Endothelial cell of umbilical vein (primary cell): ENCODE measurements around the gene LRIG1. TPM values are rescaled to one million over a fixed set of nuclear protein-coding genes. Genes with fewer than 3 reads are reported as not detected.

Source experiments
- BruUV-seq: library from RNA; stranded (reverse); fragments of 400-500 nt; replicated peaks from 2 replicates; lab custom pipeline; 2021; lab: Mats Ljungman, UMichigan
- CTCF ChIA-PET: fragments of 300-600, 350-600 bp; sonication (Branson Sonifier 250); formaldehyde crosslinking; loops from one replicate; lab custom pipeline; 2021; ENCODE audit warnings: antibody characterized with exemption, inconsistent platforms; lab: Charles Lee
- POLR2A ChIA-PET: fragments of 300-600, 350-600 bp; sonication (Branson Sonifier 250); formaldehyde crosslinking; loops from one replicate; lab custom pipeline; 2021; ENCODE audit warnings: antibody characterized with exemption, inconsistent platforms; lab: Charles Lee
- DNase-seq: peaks from one replicate; pipeline ENCODE4 v3.0.0-alpha.2; 2011; ENCODE audit warnings: low read depth, low spot score
- FAIRE-seq: peaks from 2 replicates; lab custom pipeline; 2011; peaks lifted over from hg19 to GRCh38; lab: Jason Lieb, UNC
- H2AFZ ChIP-seq: 2 replicates; pipeline ENCODE4 v1.6.0; 2012; ENCODE audit warnings: low read depth, low read length, control low read depth, inconsistent platforms
- H3K27ac ChIP-seq: 2 replicates; pipeline ENCODE4 v1.5.1; 2011; ENCODE audit warnings: low read depth, mild to moderate bottlenecking, control low read depth, low read length, moderate library complexity; ENCODE audit not compliant: insufficient read depth
- H3K27me3 ChIP-seq, 2 experiments: 2 replicates each; pipeline versions ENCODE4 v1.6.0 to v1.6.1; 2011; ENCODE audit warnings: low read length in 2 of 2, mixed read lengths in 1 of 2; ENCODE audit not compliant: control insufficient read depth in 2 of 2, insufficient read depth in 2 of 2
- H3K36me3 ChIP-seq, 2 experiments: 2 replicates in 1 of 2; 3 replicates in 1 of 2; pipeline ENCODE4 v1.5.1; 2011; ENCODE audit warnings: low read length in 2 of 2, mild to moderate bottlenecking in 1 of 2, moderate library complexity in 1 of 2; ENCODE audit not compliant: control insufficient read depth in 2 of 2, insufficient read depth in 2 of 2; ENCODE audit errors: extremely low read depth in 1 of 2
- H3K4me1 ChIP-seq: 3 replicates; pipeline ENCODE4 v1.5.1; 2011; ENCODE audit warnings: mild to moderate bottlenecking, low read length; ENCODE audit not compliant: control insufficient read depth, insufficient read depth; ENCODE audit errors: extremely low read depth
- H3K4me2 ChIP-seq: 2 replicates; pipeline ENCODE4 v1.6.1; 2011; ENCODE audit warnings: low read length, control low read depth, mixed read lengths; ENCODE audit not compliant: insufficient read depth
- H3K4me3 ChIP-seq, 3 experiments: fragments of 200-600 bp in 1 of 3; sonication (generic), shearing (Covaris generic) in 1 of 3; replicated peaks in 1 of 3; 2 replicates each; pipeline ENCODE4 v1.5.1; 2011 to 2016; ENCODE audit warnings: control low read depth in 3 of 3, low read length in 3 of 3, mild to moderate bottlenecking in 2 of 3, inconsistent platforms in 1 of 3, low read depth in 1 of 3, moderate library complexity in 1 of 3; ENCODE audit not compliant: insufficient read depth in 1 of 3
- H3K79me2 ChIP-seq: 2 replicates; pipeline ENCODE4 v1.6.0; 2012; ENCODE audit warnings: low read length, inconsistent platforms; ENCODE audit not compliant: control insufficient read depth, insufficient read depth
- H3K9ac ChIP-seq: replicated peaks from 2 replicates; pipeline ENCODE3; 2011; ENCODE audit warnings: low read length, control low read depth; ENCODE audit not compliant: insufficient read depth; ENCODE audit errors: extremely low read depth
- H3K9me1 ChIP-seq: replicated peaks from 3 replicates; pipeline ENCODE4 v1.6.0; 2011; ENCODE audit warnings: mild to moderate bottlenecking, low read length; ENCODE audit not compliant: control insufficient read depth, insufficient read depth; ENCODE audit errors: extremely low read depth
- H3K9me3 ChIP-seq: replicated peaks from 2 replicates; pipeline ENCODE4 v1.5.1; 2012; ENCODE audit warnings: low read length, inconsistent platforms; ENCODE audit not compliant: control insufficient read depth, insufficient read depth
- H4K20me1 ChIP-seq: replicated peaks from 2 replicates; pipeline ENCODE3; 2011; ENCODE audit warnings: mild to moderate bottlenecking, low read length; ENCODE audit not compliant: control insufficient read depth, insufficient read depth; ENCODE audit errors: extremely low read depth
- EZH2 ChIP-seq: IDR thresholded peaks from 2 replicates; pipeline ENCODE4 v1.6.1; 2012; ENCODE audit warnings: borderline replicate concordance, low read depth, mild to moderate bottlenecking, moderate library complexity, low read length, inconsistent platforms; ENCODE audit not compliant: severe bottlenecking
- FOS ChIP-seq: IDR thresholded peaks from 2 replicates; pipeline ENCODE4 v1.6.1; 2011; ENCODE audit warnings: mild to moderate bottlenecking, low read length, moderate library complexity, borderline replicate concordance; ENCODE audit not compliant: insufficient read depth
- GATA2 ChIP-seq: IDR thresholded peaks from 2 replicates; pipeline ENCODE4 v1.7.0; 2011; ENCODE audit warnings: low read depth, mild to moderate bottlenecking, moderate library complexity, mixed read lengths, low read length; ENCODE audit not compliant: insufficient read length, insufficient read depth
- JUN ChIP-seq: IDR thresholded peaks from 2 replicates; pipeline ENCODE4 v1.6.1; 2011; ENCODE audit warnings: borderline replicate concordance, low read depth; ENCODE audit not compliant: insufficient read length, insufficient read depth
- MYC ChIP-seq: IDR thresholded peaks from one replicate; pipeline ENCODE4 v1.6.1; 2011; ENCODE audit warnings: mild to moderate bottlenecking, low read depth, low read length
- POLR2A ChIP-seq: IDR thresholded peaks from 2 replicates; pipeline ENCODE4 v1.6.1; 2012; ENCODE audit warnings: low read depth, mild to moderate bottlenecking, control low read depth, low read length
- POLR2AphosphoS5 ChIP-seq: IDR thresholded peaks from 2 replicates; pipeline ENCODE4 v1.6.1; 2012; ENCODE audit warnings: low read depth, mild to moderate bottlenecking, control low read depth, low read length, moderate library complexity; ENCODE audit not compliant: insufficient read depth
- dilution Hi-C: fragments of 300-500 bp; cut with MboI; formaldehyde crosslinking; loops from one replicate; pipeline ENCODE4 v1.15.0; 2019; ENCODE audit warnings: low sequenced_read_pairs; ENCODE audit not compliant: extremely low pct_ligation_motif_present
- intact Hi-C: fragments of 100-400 bp; cut with micrococcal nuclease; formaldehyde crosslinking; loops from one replicate; pipeline ENCODE4 v1.10.0; 2022
- polyA plus RNA-seq, 4 experiments: library from polyadenylated mRNA; depleted of rRNA in 3 of 4; stranded (reverse) in 3 of 4; unstranded in 1 of 4; fragments of >200 nt; gene quantifications; 2 replicates each; pipeline versions ENCODE4 v1.2.1 to v1.2.3, GENCODE V29; 2011 to 2012; ENCODE audit warnings: missing spikeins in 1 of 4
- total RNA-seq: library from RNA; stranded (reverse); gene quantifications from 2 replicates; pipeline ENCODE4 v1.2.3, GENCODE V29; 2021
- TF ChIP-seq, protein P1 (sequence below), 2 donors: IDR thresholded peaks; 1 replicate in 1 of 2; 2 replicates in 1 of 2; pipeline ENCODE4 v1.5.1; 2011; ENCODE audit warnings: low read length in 2 of 2, mild to moderate bottlenecking in 2 of 2, moderate library complexity in 2 of 2, control low read depth in 1 of 2, inconsistent platforms in 1 of 2, low read depth in 1 of 2; ENCODE audit not compliant: insufficient read depth in 1 of 2; ENCODE audit errors: extremely low read depth in 1 of 2
- TF ChIP-seq, protein P2 (sequence below): IDR thresholded peaks from 2 replicates; pipeline ENCODE4 v1.6.1; 2011; ENCODE audit not compliant: insufficient read depth, insufficient read length

The LRIG1 gene
- total and polyA plus RNA-seq, 2 donors (not counting 3 experiments of a cell fraction or from before 2014, with no cell fraction given) = 50.3 to 52.2 TPM

DNA sequence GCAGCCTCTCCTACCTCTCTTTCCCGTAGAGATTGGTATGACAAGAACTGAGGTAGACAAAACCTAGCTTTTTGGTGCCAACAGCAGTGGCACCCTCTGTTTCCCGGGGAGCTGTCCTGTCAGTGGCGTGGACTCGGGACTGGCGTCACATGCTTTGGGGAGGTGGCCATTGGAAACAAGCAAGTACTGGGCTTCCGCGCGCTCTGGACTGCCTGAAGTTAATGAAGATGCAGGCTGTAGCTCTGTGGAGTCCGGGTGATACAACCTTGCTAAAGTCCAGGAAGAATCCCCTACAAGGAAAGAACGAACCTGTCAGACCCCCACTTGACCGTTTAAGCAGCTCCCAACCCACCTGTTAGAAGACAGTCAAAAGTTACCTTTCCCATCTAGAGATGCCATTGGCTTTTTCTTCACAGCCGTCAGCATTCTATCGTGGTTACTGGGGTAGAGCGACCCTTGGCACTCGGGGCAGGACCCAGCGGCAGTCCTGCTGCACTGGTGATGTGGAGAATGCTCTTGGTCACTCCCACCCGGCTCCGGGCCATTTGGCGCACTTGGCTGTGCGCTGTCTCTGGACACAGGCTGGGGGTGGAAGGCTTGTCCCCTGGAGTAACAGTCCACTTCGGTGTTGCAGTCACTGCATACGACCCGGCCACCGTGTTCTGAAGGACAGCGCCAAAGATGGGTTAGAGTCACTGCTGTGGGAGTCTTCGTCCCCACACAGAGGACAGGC, 120.5 kb downstream of the LRIG1 start:
- DNase-seq = no peak
- Histone ChIP-seq H4K20me1 (no peaks in the 10 kb centered on the region), H3K79me2 (no peaks in the 10 kb centered on the region), H2AFZ (no peak overlapping the region), H3K27me3 (no peaks in the 10 kb centered on the region), H3K36me3 (peaks cover 14 to 48% of the 10 kb centered on the region in 2 experiments), H3K9ac (no peak overlapping the region), H3K27ac (no peak overlapping the region), H3K9me3 (no peaks in the 10 kb centered on the region), H3K9me1 (no peaks in the 10 kb centered on the region), H3K4me1 (peaks cover 10% of the 10 kb centered on the region), H3K4me3 (no peak overlapping the region), H3K4me2 (no peak overlapping the region)
- intact Hi-C loops = no loop called here
- CTCF ChIA-PET = no interaction called here
- POLR2A ChIA-PET = no interaction called here
- BruUV-seq = no TSS peak
- FAIRE-seq = no peak
- TF ChIP-seq FOS = no peak
- TF ChIP-seq EZH2 = no peak
- no peak for TF ChIP-seq JUN
- TF ChIP-seq MYC = no peak
- TF ChIP-seq POLR2AphosphoS5 = no peak
- TF ChIP-seq, protein P1, sequence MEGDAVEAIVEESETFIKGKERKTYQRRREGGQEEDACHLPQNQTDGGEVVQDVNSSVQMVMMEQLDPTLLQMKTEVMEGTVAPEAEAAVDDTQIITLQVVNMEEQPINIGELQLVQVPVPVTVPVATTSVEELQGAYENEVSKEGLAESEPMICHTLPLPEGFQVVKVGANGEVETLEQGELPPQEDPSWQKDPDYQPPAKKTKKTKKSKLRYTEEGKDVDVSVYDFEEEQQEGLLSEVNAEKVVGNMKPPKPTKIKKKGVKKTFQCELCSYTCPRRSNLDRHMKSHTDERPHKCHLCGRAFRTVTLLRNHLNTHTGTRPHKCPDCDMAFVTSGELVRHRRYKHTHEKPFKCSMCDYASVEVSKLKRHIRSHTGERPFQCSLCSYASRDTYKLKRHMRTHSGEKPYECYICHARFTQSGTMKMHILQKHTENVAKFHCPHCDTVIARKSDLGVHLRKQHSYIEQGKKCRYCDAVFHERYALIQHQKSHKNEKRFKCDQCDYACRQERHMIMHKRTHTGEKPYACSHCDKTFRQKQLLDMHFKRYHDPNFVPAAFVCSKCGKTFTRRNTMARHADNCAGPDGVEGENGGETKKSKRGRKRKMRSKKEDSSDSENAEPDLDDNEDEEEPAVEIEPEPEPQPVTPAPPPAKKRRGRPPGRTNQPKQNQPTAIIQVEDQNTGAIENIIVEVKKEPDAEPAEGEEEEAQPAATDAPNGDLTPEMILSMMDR (IDR thresholded peaks at IDR 0.05; ENCODE audit: extremely low read depth in 1 of 2, insufficient read depth in 1 of 2, low read depth in 1 of 2, low read length in 2 of 2) = no peak
- no peak for TF ChIP-seq POLR2A
- TF ChIP-seq, protein P2, sequence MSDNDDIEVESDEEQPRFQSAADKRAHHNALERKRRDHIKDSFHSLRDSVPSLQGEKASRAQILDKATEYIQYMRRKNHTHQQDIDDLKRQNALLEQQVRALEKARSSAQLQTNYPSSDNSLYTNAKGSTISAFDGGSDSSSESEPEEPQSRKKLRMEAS = no peak
- no peak for TF ChIP-seq GATA2
- dilution Hi-C loops = loop anchor here (25.0 kb wide), 1 partner anchor 432 kb away; no protein-coding TSS in a partner anchor
